Activated CD4-positive, alpha-beta T cell treated with anti-CD3 and anti-CD28 coated beads, Interleukin-2, Interleukin-6, amounts not matched to agents 100 ng/mL and 50 ng/mL, durations not matched to agents 16 hours and 8 hours (primary cell): ENCODE data around the gene WFDC1.

Source experiments
- DNase-seq: peaks from one replicate; pipeline ENCODE4 v3.0.0-alpha.2; 2020

The WFDC1 gene

DNA sequence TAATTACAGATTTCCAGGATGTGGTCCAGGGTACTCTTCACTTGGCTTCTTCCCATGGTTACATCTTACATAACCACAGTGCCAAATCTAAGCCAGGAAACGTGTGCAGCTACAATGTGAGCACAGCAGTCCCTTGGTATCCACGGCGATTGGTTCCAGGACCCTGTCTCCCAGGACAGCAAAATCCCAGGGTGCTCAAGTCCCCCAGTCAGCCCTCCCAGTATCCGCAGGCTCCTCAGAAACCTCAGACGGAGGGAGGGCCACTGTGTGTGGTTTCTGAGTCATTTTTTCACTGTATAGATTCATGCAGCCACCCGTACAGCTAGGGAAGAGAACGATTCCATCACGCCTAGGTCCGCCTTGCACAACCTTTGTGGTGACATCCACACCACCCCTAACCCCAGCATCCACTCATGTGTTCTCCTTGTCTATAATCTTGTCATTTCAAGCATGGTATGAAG is 62.5 kb downstream of the WFDC1 start:
- peak; percentile 34 for DNase-seq

DNA sequence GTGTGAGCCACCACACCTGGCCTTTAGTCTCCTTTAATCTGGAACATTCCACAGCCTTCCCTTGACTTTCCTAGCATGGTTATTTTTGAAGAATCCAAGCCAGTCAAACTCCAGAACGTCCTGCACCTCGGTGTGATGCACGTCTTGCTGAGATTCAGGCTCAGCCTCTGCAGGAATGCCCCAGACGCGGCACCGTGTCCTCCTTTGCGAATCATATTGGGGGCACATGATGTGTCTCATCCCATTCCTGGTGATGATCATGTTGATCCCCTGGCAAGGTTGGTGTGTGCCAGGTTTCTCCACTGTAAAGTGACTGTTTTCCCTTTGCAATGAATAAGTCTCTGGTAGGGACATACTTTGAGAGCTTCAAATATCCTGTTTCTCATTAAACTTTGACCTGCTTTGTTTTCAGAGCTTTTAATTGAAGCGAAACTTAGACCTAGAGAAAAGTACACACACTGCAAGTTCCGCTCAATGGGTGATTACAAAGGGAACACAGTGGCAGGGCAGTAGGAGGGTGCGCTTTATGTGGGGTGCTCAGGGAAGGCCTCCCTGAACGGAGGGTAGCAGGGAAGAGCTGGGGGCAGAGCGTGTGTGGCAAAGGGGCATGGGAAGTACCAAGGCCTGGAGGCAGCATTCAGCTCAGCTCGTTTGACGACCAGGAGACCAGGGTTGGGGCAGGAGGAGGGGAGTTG is 64.1 kb downstream of the WFDC1 start:
- no peak for DNase-seq

DNA sequence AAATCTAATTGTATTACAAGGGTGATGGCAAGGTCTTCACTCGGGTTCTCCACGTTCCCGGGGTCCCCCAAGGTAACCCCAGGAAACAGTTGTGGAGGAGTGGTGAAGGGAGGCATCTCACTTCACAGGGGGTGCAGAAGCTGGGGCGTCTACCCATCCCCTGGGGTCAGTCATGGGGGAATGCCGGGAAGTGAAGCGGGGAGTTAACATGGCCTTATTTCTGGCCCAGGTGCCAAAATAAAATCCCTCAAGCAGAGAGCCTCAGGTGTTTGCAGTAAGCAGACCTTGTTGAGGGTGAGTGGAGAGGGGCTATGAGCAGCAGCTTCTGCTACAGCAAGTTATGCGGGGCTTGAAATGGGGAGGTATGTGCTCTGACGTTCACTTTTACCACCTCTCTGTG is 64.6 kb downstream of the WFDC1 start:
- no peak for DNase-seq

DNA sequence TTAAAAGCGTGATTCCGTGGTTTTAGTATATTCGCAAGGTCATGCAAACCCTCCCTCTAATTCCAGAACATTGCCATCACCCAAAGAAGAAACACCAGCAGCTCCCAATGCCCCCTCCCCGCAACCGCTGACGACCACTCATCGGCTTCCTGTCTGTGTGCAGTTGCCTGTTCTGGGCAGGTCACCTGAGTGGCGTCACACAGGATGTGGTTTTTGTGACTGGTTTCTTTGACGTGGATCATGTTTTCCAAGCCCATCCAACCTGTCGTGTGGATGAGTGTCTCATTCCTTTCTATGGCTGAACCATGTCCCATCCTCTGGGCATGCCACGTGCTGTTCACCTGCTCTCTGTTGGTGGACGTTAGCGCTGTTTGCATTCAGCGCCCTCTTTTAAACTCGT is 65.5 kb downstream of the WFDC1 start:
- DNase-seq: peak; percentile 24

DNA sequence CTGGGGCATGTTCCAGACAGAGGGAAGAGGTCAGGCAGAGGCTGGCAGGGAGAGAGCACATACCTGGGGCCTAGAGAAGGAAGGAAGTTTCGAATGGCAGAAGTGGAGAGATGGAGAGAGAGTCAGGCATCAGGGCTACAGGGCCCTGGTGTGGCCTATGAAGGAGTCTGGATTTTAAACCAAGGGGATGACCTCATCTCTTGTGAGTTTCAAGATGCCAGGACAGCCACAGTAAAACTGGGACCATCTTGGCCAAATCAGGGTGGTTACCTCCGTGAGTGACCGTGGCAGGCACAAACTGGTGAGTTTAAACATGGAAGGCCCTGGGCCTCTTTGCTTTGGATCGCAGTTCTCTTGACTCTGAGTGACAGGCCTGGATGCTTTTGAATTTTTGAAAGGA is 66.1 kb downstream of the WFDC1 start:
- DNase-seq: no peak

DNA sequence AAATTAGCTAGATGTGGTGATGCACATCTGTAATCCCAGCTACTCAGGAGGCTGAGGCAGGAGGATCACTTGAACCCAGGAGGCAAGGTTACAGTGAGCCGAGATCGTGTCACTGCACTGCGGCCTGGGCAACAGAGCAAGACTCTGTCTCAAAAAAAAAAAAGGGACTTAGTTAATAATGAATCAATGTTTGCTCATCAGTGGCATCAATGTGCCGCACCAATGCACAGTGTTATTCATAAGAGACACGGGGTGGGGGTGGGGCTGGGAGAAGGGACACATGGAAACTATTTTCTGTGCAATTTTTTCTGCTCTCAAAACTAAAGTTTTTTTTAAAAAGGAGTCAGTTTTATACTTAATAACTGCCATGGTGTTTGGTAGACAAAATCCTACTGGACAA is 66.9 kb downstream of the WFDC1 start:
- DNase-seq: no peak

DNA sequence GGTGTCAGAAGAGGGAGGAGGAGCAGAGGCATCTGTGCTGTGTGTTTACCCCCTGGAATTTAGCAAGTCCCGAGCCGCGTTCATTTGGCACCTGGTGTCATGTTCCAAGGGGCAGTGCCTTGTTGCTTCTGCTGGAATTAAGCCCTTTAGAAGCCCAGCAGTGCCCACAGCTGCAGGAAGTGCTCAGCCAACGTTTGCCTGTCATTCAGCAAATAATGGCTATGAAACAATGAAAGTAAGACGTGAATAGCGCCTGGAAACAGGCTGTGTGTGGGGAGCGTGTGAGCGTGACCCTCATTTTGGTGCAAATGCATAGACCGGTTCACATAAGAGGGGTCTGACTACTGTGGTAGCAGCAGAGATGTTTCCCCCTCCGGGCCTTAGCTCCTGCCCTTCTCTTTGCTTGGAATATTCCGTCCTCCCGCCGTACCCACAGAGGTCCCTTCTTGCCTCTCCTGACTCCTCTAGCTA is 67.8 kb downstream of the WFDC1 start:
- DNase-seq: no peak

DNA sequence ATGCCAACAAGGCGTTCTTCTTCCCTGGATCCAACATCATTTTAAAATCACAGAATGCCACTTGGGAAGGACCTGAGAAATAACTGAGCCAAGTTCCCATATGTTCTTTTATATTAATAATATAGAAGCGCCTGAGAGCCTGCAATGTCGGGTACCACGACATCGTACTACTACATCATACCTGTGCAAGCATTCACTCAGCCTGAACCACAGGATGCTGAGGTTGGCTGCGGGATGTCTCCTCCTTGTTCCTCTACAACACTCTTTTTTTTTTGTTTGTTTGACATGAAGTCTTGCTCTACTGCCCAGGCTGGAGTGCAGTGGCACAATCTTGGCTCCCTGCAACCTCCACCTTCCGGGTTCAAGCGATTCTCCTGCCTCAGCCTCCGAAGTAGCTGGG is 71.5 kb downstream of the WFDC1 start:
- no peak for DNase-seq

DNA sequence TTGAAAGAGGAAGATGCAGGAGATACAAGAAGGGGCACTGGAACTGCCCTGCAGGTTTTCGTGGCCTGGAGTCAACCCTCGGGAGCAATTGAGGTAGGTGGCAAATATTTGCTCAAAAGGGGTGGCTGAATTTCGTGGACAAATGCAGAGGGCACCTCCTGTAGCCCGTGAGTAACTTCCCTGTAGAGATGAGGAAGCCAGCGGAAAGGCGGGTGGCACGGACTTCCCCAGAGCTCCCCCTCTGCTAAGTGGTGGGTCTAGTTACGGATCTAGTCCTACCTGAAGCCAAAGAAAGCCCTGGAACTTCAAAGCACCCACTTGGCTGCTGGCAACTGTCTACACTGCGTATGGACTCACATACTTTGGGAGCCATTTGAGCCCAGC is 72.6 kb downstream of the WFDC1 start:
- no peak for DNase-seq

DNA sequence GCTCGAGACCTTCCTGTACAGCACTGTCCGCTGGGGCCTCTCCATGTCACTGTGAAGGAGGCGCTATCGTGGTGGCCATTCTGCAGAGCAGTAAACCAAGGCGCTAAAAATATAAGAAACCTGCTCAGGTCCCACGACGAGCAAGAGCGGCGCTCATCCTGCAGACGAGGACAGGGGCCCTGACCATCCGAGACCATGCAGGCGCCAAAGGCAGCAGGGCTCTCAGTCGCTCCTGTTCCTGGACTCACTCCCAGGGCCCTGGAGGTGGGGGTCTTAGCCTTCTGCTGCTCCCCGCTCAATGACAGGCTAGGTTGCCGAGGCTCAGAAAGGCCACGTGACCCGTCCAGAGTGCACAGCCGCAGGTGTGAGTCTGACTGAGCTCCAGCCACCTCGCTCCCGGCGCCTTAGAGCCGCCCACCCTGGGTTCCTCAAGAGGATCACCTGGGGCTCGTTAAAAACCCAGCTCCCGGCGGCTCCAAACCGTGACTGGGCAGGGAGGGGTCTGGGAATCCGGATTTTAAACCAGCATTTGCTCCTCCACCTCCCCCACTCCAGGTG is 73.2 kb downstream of the WFDC1 start:
- DNase-seq: no peak

DNA sequence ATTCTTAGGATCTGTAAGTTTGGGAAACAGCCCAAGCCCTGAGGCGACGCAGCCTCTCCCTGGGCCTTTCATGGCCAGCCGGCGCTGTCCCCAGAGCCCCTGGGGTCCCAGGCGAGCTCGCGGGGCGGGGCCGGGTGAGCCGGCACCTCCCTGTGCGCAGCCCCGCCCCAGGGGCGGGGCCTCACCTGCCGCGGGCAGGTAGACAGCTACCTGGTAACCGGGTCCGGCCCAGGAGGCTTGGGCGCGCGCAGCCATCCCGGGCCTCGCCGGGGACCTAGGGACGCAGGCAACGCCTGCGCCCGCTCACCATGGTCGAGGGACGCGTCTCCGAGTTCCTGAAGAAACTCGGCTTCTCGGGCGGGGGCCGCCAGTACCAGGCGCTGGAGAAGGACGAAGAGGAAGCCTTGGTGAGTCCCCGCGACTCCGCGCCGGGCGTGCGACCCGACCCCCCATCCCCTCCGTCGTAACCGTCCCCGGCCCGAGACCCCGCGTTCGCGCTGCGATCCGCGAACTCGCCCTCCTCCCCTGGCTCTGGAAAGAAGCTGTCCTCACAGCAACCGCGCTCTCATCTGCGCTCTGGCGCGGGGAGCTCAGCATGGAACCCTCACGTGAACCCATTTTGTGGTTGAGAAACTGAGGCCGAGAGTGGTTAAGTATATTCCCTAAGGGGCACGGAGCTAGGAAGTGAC is 73.8 kb downstream of the WFDC1 start, which contains the start of gene ATP2C2:
ATP2C2 (plus strand) TSS at position 231 of the 689 bp plus-strand sequence; CDS start at position 309, 78 bp downstream.
- DNase-seq: no peak

DNA sequence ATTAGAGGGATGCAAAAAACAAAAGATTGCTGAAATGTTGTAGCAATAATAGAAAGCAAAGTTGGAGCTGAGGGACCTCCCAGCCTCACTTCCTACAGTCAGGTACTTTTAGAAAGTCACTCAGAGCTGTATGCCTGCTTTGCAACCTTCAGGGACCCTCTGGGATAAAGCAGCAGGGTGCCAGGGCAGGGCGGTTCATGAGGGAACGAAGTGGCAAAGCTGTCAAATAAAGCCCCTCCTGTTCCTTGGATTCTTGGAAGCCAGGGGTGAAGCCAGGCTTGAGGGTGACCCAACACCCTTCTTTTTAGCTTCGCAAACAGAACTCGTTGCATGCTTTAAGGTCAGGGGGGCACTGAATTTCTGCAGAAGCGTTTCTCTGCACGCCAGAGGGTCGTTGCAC is 74.4 kb downstream of the WFDC1 start:
- DNase-seq: no peak

DNA sequence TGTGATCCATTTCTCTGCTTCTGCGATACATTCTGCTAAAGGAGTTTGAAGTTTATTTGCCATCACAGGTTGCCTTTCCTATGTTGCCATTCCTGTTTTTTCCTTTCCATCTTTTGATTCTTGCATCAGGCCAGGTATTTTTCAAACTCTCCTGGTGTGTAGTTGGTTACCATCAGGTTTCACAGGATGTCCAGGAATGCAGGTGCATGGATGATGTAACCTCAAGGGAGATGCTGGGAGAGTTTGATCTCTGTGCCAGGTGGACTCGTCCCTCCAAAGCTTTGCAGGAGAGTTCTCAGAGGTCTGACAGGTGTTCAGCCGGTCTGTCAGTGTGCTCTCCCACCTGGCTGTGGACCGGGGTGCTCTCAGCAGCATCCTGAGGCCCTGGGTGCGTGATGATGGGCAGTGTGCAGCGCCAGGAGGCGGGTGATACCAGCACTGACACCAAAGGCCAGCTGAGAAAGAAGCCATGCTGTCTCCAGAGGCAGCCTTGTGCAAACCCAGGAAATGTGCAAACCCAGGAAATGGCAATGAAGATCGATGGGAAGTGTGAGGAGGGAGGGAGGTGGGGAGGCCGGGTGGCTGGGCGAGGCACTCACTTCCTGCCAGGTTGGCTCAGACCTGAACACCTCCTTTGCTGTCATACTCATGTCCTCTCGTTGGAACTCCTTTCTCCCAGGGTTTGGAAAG is 75.4 kb downstream of the WFDC1 start:
- no peak for DNase-seq

DNA sequence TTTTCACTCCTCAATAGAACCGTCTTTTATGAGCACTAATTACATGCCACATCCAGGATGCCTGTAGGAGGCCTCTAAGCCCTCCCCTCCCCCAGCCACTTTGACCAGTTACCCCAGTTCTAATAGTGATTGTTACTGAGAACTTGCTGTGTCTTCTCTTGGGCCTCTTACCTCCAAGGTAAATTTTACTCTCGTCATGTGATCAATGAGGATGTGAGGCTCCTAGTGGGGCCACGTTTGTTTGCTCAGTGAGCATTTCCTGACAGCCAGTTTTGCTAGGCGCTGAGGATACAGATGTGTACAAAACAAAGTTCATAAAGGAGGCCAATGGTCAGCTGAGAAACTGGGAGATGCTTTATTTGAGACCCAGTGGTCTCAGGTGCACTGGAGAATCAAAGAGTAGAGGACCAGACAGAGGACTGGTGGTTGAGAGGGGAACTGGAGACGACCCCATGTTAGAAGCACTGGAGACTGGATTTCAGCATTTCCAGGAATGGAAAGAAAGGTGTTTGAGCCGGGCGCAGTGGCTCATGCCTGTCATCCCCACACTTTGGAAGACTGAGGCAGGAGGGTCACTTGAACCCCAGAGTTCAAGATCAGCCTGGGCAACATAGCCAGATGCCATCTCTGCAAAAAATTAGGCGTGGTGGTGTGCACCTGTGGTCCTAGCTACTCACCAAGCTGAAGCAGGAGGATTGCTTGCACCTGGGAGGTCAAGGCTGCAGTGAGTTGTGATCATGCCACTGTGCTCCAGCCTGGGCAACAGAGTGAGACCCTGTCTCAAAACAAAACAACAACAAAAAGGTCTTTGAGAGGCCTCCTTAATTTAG is 76.3 kb downstream of the WFDC1 start:
- DNase-seq: no peak

DNA sequence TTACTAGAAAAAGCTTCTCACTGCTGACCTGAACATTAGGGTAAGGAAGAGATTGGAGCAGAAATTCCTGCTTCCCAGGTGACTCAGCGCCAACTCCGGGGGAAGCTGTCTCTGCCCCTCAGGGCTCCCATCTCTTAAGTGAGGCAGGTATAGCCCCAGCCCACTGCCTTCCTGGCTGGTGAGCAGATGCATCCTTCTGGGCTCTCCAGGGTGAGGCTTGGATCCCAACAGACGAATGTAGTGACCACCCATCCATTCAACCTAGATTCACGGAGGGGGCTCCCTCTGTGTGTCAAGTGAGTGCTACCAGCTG is 76.8 kb downstream of the WFDC1 start:
- no peak for DNase-seq

DNA sequence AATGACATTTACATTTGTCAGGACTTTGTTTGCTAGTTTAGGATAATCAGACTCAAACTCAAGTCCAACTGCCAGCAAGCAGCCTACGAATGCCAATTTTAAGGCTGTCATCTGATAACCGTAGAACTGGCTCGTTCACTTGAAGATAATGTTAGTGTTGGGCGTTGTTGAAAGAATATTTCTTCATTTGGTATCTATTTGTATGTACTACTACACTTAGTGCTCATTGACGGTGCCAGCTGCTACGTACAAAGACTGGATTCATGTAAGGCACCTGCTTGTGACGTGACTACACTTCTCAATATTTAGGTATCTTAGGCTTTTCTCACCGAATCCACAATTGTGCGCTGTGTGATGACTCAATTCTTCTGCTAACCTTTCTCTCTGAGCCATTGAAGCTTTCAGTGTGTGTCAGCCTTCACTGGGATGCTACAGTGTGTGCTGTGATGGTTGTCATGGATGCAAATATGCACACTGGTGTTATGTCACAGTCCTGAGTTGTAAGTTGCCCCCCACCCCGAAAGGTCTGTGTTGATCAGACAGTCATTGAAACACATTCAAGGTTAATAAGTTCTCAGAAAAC is 79.3 kb downstream of the WFDC1 start:
- no peak for DNase-seq

DNA sequence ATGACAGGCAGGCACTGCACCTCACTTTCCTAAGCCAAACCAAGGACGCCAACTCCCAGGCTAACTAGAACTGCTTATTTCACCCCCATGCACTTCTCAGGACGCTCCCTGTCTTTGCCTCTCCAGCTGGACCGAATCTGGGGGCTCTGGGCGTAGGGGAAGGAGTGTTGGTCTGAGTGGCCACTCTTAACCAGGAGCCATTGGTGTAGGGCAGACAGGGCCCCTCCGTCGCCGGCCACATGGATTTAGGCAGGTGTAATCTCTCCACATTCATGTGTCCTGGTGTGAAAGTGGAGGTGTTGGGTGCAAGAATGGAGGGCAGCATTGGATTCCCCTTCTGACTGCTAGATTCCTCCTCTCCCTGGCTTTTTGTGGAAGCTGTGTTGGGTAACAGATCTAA is 83.4 kb downstream of the WFDC1 start:
- no peak for DNase-seq

DNA sequence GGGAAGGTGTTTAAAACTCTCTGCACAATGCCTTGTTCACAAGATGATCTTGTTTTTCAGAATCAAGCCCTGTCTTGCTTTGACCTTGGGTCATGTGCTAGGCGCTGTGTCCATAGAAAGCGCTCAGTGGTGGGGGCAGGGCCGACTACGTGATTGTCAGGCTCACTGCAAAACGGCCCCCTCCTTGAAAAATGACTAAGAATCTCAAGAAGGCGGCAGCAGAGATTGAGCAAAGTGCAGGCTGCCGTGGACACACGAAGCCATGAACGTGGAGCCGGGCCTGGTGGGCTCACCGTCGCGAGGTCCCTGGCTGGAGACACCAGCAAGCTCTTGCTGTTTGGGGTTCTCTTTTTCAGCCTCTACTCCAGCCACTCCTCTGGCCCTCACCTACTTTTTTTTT is 83.9 kb downstream of the WFDC1 start:
- no peak for DNase-seq

DNA sequence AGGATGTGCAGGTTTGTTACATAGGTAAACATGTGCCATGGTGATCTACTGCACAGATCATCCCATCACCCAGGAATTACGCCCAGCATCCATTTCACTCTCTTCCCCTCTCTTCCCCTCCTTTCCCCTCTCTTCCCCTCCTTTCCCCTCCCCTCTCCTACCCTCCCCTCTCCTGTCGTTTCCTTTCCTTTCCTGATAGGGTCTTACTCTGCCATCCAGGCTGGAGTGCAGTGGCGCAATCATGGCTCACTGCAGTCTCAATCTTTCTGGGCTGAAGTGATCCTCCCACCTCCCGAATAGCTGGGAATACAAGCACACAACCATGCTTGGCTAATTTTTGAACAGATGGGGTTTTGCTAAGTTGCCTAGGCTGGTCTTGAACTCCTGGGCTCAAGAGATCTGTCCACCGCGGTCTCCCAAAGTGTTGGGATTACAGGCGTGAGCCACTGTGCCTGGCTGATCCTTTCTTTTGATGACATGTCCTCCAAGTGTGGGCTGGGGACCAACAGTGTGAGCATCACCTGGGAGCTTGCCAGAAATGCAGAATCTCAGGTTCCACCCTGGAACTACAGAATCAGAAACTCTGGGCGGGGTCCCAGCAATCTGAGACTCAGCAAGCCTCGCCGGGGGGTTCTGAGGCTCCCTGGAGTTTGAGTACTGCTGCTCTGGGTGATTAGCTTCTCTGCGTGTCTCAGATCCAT is 84.5 kb downstream of the WFDC1 start:
- DNase-seq: no peak
